ENCODE measurements around the gene COIL. TPM values are rescaled to one million over a fixed set of nuclear protein-coding genes. Genes with fewer than 3 reads are reported as not detected.

COIL gene
- total RNA-seq, 1 donor from 2014 or later: 10.9 TPM

Other genes starting within 250 kb of the COIL start
- 2.6 and 10.6 TPM in 2 replicates for gene C17orf67, start 127.1 kb downstream of the COIL start, total RNA-seq
- 7.3 and 10.1 TPM in 2 replicates for gene DGKE, start 126.9 kb downstream of the COIL start, total RNA-seq
- 24.1 and 30.7 TPM in 2 replicates for gene TRIM25, start 47.0 kb downstream of the COIL start, total RNA-seq
- gene SCPEP1, start 17.1 kb upstream of the COIL start, total RNA-seq: 26.2 and 29.8 TPM in 2 replicates
- gene AKAP1, start 124.2 kb upstream of the COIL start, total RNA-seq: 22.1 and 23.3 TPM in 2 replicates

All from dermis microvascular lymphatic vessel endothelial cell (primary cell).